HL-60/S4 treated with retinoic acid at 250 ng/mL for 4 days and 3 days (cell line): ENCODE data around the gene ETFA.
"Not testable (repeated sequence)": the region's sequence is repeated elsewhere in the genome, so short reads cannot be mapped to it uniquely, and the experiment has no call there.

Experiments used
- in situ Hi-C: fragments of 300-500 bp; cut with MboI; formaldehyde crosslinking; loops from 2 replicates; pipeline ENCODE4 v1.7.0; 2022; ENCODE audit warnings: low sequenced_read_pairs

Gene ETFA

GRCh38 chr15:76282465-76282864 lies 28.8 kb downstream of the ETFA start:
- in situ Hi-C loops: no loop called here

- in situ Hi-C loops: no loop called here
These were observed 32.6 kb downstream of the ETFA start for GRCh38 chr15:76278651-76279050.

GRCh38 chr15:76274821-76275220 lies 36.4 kb downstream of the ETFA start:
- in situ Hi-C loops: no loop called here

- in situ Hi-C loops: no loop called here
These were observed 37.0 kb downstream of the ETFA start for GRCh38 chr15:76274226-76274625.

GRCh38 chr15:76270876-76271275 lies 40.4 kb downstream of the ETFA start:
- in situ Hi-C loops: no loop called here

- in situ Hi-C loops: no loop called here
These were observed 44.2 kb downstream of the ETFA start for GRCh38 chr15:76267077-76267476.

- in situ Hi-C loops: not testable (repeated sequence)
These were observed 45.5 kb downstream of the ETFA start for GRCh38 chr15:76265769-76266168.

GRCh38 chr15:76260246-76260938 lies 50.9 kb downstream of the ETFA start:
- in situ Hi-C loops: no loop called here

- in situ Hi-C loops: no loop called here
These were observed 51.9 kb downstream of the ETFA start for GRCh38 chr15:76259392-76259791.

GRCh38 chr15:76258460-76258859 lies 52.8 kb downstream of the ETFA start:
- in situ Hi-C loops: no loop called here

- in situ Hi-C loops: no loop called here
These were observed 57.4 kb downstream of the ETFA start for GRCh38 chr15:76253691-76254473.

- in situ Hi-C loops: no loop called here
These were observed 59.0 kb downstream of the ETFA start for GRCh38 chr15:76252249-76252648.

- in situ Hi-C loops: no loop called here
These were observed 59.6 kb downstream of the ETFA start for GRCh38 chr15:76251717-76252116.

- in situ Hi-C loops: no loop called here
These were observed 66.1 kb downstream of the ETFA start for GRCh38 chr15:76245072-76245610.

GRCh38 chr15:76239786-76240185 lies 71.5 kb downstream of the ETFA start:
- in situ Hi-C loops: no loop called here

- in situ Hi-C loops: no loop called here
These were observed 74.9 kb downstream of the ETFA start for GRCh38 chr15:76236350-76236749.

GRCh38 chr15:76235186-76235826 lies 76.0 kb downstream of the ETFA start:
- in situ Hi-C loops: no loop called here

GRCh38 chr15:76234337-76234889 lies 76.9 kb downstream of the ETFA start:
- in situ Hi-C loops: no loop called here

GRCh38 chr15:76233921-76234320 lies 77.3 kb downstream of the ETFA start:
- in situ Hi-C loops: no loop called here

- in situ Hi-C loops: no loop called here
These were observed 82.0 kb downstream of the ETFA start for GRCh38 chr15:76229266-76229665.

GRCh38 chr15:76223521-76223920 lies 87.7 kb downstream of the ETFA start:
- in situ Hi-C loops: no loop called here
